DND-41 (cell line): Measurements from ENCODE around the gene DDX50.
A peak's percentile ranks its signal among the peaks of the same experiment; 100 is the strongest.

ENCODE experiments used
- ATAC-seq: fragments of 200-7000 bp; cut with Tn5 transposase; 3 replicates; pipeline ENCODE4 v1.9.1; 2021; ENCODE audit warnings: low read depth; ENCODE audit not compliant: insufficient read depth
- DNase-seq: peaks from one replicate; pipeline ENCODE4 v3.0.0-alpha.2; 2020
- H2AFZ ChIP-seq: 2 replicates; pipeline ENCODE4 v1.6.0; 2012; ENCODE audit warnings: low read depth, low read length
- H3K27ac ChIP-seq: 2 replicates; pipeline ENCODE4 v1.5.1; 2012; ENCODE audit warnings: low read length, inconsistent platforms
- H3K27me3 ChIP-seq: fragments of 200-600 bp; sonication (generic); 2 replicates; pipeline ENCODE4 v1.6.0; 2012; ENCODE audit warnings: low read length, mild to moderate bottlenecking, inconsistent platforms; ENCODE audit not compliant: insufficient read depth, poor library complexity
- H3K36me3 ChIP-seq: 2 replicates; pipeline ENCODE4 v1.5.1; 2012; ENCODE audit warnings: low read length, inconsistent platforms; ENCODE audit not compliant: insufficient read depth
- H3K4me1 ChIP-seq: 2 replicates; pipeline ENCODE4 v1.5.1; 2012; ENCODE audit warnings: mild to moderate bottlenecking, low read length; ENCODE audit not compliant: insufficient read depth
- H3K4me2 ChIP-seq: 2 replicates; pipeline ENCODE4 v1.6.0; 2012; ENCODE audit warnings: mild to moderate bottlenecking, moderate library complexity, low read length, inconsistent platforms; ENCODE audit not compliant: insufficient read depth
- H3K4me3 ChIP-seq, 2 experiments: fragments of 200-600 bp in 1 of 2; shearing (Covaris generic) in 1 of 2; 2 replicates each; pipeline ENCODE4 v1.5.1; 2012 to 2016; ENCODE audit warnings: inconsistent platforms in 2 of 2, low read length in 2 of 2, mild to moderate bottlenecking in 2 of 2, low read depth in 1 of 2, moderate library complexity in 1 of 2
- H3K79me2 ChIP-seq: 2 replicates; pipeline ENCODE4 v1.6.0; 2012; ENCODE audit warnings: low read length, inconsistent platforms; ENCODE audit not compliant: insufficient read depth
- H3K9ac ChIP-seq: 2 replicates; pipeline ENCODE4 v1.6.0; 2012; ENCODE audit warnings: low read depth, mild to moderate bottlenecking, inconsistent platforms, low read length, moderate library complexity
- H3K9me3 ChIP-seq: 2 replicates; pipeline ENCODE4 v1.5.1; 2012; ENCODE audit warnings: low read length, moderate library complexity, mild to moderate bottlenecking, inconsistent platforms; ENCODE audit not compliant: insufficient read depth, severe bottlenecking
- H4K20me1 ChIP-seq: 2 replicates; pipeline ENCODE4 v1.6.0; 2012; ENCODE audit warnings: low read length; ENCODE audit not compliant: insufficient read depth
- CTCF ChIP-seq: IDR thresholded peaks from 2 replicates; pipeline ENCODE4 v1.5.1; 2012; ENCODE audit warnings: borderline replicate concordance, low read length, moderate library complexity, mild to moderate bottlenecking; ENCODE audit not compliant: poor library complexity, severe bottlenecking; ENCODE audit errors: extremely low read depth
- EZH2 ChIP-seq: IDR thresholded peaks from 3 replicates; pipeline ENCODE4 v1.6.1; 2012; ENCODE audit warnings: borderline replicate concordance, low read depth, mild to moderate bottlenecking, moderate library complexity, low read length, inconsistent platforms; ENCODE audit not compliant: severe bottlenecking

The DDX50 gene

GRCh38 chr10:68957284-68957615, 56.1 kb downstream of the DDX50 start:
- Histone ChIP-seq H3K9ac (peak overlapping the region; percentile 75), H3K79me2 (peaks cover 73% of the 10 kb centered on the region), H3K27ac (peak overlapping the region; percentile 37), H3K4me3 (peak overlapping the region; percentile 41 to 87; a peak in 3 of 4 replicates), H2AFZ (0 out of 2 replicates have a peak overlapping the region, but pooled peaks have one; percentile 96), H3K9me3 (no peaks in the 10 kb centered on the region), H3K36me3 (peaks cover 36% of the 10 kb centered on the region), H3K4me2 (peak overlapping the region; percentile 72), H3K4me1 (peaks cover 42% of the 10 kb centered on the region), H4K20me1 (peaks cover 37% of the 10 kb centered on the region; the same call in 1 of the 2 replicates), H3K27me3 (no peaks in the 10 kb centered on the region)
- no peak for ATAC-seq
- DNase-seq: no peak
- TF ChIP-seq CTCF (no peak), EZH2 (no peak)

GRCh38 chr10:68957654-68958053, 56.5 kb downstream of the DDX50 start:
- Histone ChIP-seq H3K9me3 (no peaks in the 10 kb centered on the region), H3K36me3 (peaks cover 40% of the 10 kb centered on the region), H3K4me2 (peak overlapping the region; percentile 72), H3K27me3 (no peaks in the 10 kb centered on the region), H2AFZ (no peak overlapping the region), H3K27ac (0 out of 2 replicates have a peak overlapping the region, but pooled peaks have one; percentile 37), H3K4me1 (peaks cover 42% of the 10 kb centered on the region), H3K9ac (peak overlapping the region; percentile 75), H3K4me3 (peak overlapping the region; percentile 41 to 87; a peak in 3 of 4 replicates), H4K20me1 (peaks cover 39% of the 10 kb centered on the region; the same call in 1 of the 2 replicates), H3K79me2 (peaks cover 76% of the 10 kb centered on the region)
- DNase-seq (no peak), ATAC-seq (no peak)
- no peak for TF ChIP-seq CTCF
- no peak for TF ChIP-seq EZH2

GRCh38 chr10:68959695-68960527, 58.8 kb downstream of the DDX50 start:
- H2AFZ ChIP-seq: no peak overlapping the region
- TF ChIP-seq EZH2 (no peak), CTCF (no peak)
- DNase-seq: no peak
- no peaks in the 10 kb centered on the region for H3K9me3 ChIP-seq
- H3K36me3 ChIP-seq: peaks cover 62% of the 10 kb centered on the region
- H3K4me3 ChIP-seq: no peak overlapping the region; a peak in 1 of 4 replicates
- H3K27ac ChIP-seq: no peak overlapping the region
- peak overlapping the region; percentile 50; the same call in 1 of the 2 replicates for H3K4me2 ChIP-seq
- peaks cover 39% of the 10 kb centered on the region; the same call in 1 of the 2 replicates for H4K20me1 ChIP-seq
- H3K4me1 ChIP-seq: peaks cover 37% of the 10 kb centered on the region
- H3K79me2 ChIP-seq: peaks cover 80% of the 10 kb centered on the region
- ATAC-seq: no peak
- no peak overlapping the region for H3K9ac ChIP-seq
- H3K27me3 ChIP-seq: no peaks in the 10 kb centered on the region
